Suprapubic skin (tissue), 3 donors: ENCODE measurements around the gene STK38L.

Experiments
- POLR2A ChIP-seq, 2 donors: fragments of 450-650 bp; IDR thresholded peaks; one replicate each; pipeline ENCODE4 v1.6.1; 2017; ENCODE audit warnings: antibody characterized with exemption in 2 of 2, mild to moderate bottlenecking in 2 of 2, moderate library complexity in 2 of 2
- TF ChIP-seq, protein P1 (sequence below), 2 donors: fragments of 200-600 bp in 1 of 2; fragments of 450-650 bp in 1 of 2; sonication (generic) in 1 of 2; IDR thresholded peaks; one replicate each; pipeline ENCODE4 v1.5.1; 2016 to 2019; ENCODE audit warnings: antibody characterized with exemption in 2 of 2, mild to moderate bottlenecking in 1 of 2, moderate library complexity in 1 of 2

DNA sequence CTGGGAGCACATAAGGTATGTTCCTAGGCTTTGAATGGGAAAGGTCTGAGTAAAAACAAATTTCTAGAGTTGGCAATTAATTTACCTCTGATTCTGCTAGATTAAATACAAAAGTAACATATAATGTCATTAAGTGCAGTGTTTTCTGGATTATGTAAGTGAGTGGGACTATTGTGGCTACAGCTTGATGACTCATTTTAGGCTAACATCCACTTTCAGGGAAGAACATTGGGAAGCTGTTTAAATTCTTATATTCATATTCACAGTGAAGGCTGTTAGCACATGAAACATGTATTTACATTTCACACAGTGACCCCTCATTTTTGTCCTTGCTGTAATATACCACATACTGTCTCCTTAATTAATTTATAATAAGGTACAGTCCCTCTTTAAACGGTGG is 75.3 kb downstream of the STK38L start:
- TF ChIP-seq, protein P1, sequence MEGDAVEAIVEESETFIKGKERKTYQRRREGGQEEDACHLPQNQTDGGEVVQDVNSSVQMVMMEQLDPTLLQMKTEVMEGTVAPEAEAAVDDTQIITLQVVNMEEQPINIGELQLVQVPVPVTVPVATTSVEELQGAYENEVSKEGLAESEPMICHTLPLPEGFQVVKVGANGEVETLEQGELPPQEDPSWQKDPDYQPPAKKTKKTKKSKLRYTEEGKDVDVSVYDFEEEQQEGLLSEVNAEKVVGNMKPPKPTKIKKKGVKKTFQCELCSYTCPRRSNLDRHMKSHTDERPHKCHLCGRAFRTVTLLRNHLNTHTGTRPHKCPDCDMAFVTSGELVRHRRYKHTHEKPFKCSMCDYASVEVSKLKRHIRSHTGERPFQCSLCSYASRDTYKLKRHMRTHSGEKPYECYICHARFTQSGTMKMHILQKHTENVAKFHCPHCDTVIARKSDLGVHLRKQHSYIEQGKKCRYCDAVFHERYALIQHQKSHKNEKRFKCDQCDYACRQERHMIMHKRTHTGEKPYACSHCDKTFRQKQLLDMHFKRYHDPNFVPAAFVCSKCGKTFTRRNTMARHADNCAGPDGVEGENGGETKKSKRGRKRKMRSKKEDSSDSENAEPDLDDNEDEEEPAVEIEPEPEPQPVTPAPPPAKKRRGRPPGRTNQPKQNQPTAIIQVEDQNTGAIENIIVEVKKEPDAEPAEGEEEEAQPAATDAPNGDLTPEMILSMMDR (IDR thresholded peaks at IDR 0.05) = no peak
- TF ChIP-seq POLR2A (IDR thresholded peaks at IDR 0.05) = no peak
